GM20000 (cell line): Measurements from ENCODE around the gene MAPK8.

Experiments
- DNase-seq: peaks from one replicate; pipeline ENCODE4 v3.0.0; 2012; ENCODE audit warnings: low spot score
- TF ChIP-seq, protein P1 (sequence below): IDR thresholded peaks from 2 replicates; pipeline ENCODE4 v1.5.1; 2012; ENCODE audit warnings: mild to moderate bottlenecking, control low read depth; ENCODE audit errors: extremely low read depth, missing control alignments

MAPK8 gene

GRCh38 chr10:48475943-48476278 lies 169.4 kb downstream of the MAPK8 start:
- TF ChIP-seq, protein P1, sequence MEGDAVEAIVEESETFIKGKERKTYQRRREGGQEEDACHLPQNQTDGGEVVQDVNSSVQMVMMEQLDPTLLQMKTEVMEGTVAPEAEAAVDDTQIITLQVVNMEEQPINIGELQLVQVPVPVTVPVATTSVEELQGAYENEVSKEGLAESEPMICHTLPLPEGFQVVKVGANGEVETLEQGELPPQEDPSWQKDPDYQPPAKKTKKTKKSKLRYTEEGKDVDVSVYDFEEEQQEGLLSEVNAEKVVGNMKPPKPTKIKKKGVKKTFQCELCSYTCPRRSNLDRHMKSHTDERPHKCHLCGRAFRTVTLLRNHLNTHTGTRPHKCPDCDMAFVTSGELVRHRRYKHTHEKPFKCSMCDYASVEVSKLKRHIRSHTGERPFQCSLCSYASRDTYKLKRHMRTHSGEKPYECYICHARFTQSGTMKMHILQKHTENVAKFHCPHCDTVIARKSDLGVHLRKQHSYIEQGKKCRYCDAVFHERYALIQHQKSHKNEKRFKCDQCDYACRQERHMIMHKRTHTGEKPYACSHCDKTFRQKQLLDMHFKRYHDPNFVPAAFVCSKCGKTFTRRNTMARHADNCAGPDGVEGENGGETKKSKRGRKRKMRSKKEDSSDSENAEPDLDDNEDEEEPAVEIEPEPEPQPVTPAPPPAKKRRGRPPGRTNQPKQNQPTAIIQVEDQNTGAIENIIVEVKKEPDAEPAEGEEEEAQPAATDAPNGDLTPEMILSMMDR = no peak
- DNase-seq = no peak

GRCh38 chr10:48476279-48476982 lies 170.0 kb downstream of the MAPK8 start:
- TF ChIP-seq, protein P1 = no peak
- DNase-seq = no peak

GRCh38 chr10:48477141-48477540 lies 170.7 kb downstream of the MAPK8 start:
- no peak for DNase-seq
- TF ChIP-seq, protein P1 = no peak

- TF ChIP-seq, protein P1 = no peak
- DNase-seq = no peak
These were observed 171.1 kb downstream of the MAPK8 start for GRCh38 chr10:48477616-48478015.

- TF ChIP-seq, protein P1 = no peak
- DNase-seq = no peak
These were observed 172.0 kb downstream of the MAPK8 start for GRCh38 chr10:48478469-48478868.

GRCh38 chr10:48478980-48479811 lies 172.7 kb downstream of the MAPK8 start:
- no peak for DNase-seq
- TF ChIP-seq, protein P1 = no peak
